HG03139 (cell line): ENCODE results near the gene OVAAL.

Experiments
- ATAC-seq: cut with Tn5 transposase; IDR thresholded peaks from one replicate; pipeline ENCODE4 v1.9.1; 2021; ENCODE audit not compliant: unreplicated experiment

Gene OVAAL

GRCh38 chr1:180568184-180568583 lies 9.4 kb downstream of the OVAAL start:
- no peak for ATAC-seq

- no peak for ATAC-seq
These were observed 12.5 kb downstream of the OVAAL start for GRCh38 chr1:180571060-180571831.

- ATAC-seq, result no peak
These were observed 13.3 kb downstream of the OVAAL start for GRCh38 chr1:180571832-180572636.

GRCh38 chr1:180572760-180573159 lies 14.0 kb downstream of the OVAAL start:
- no peak for ATAC-seq

- no peak for ATAC-seq
These were observed 15.4 kb downstream of the OVAAL start for GRCh38 chr1:180574031-180574713.

- ATAC-seq, result no peak
These were observed 18.6 kb downstream of the OVAAL start for GRCh38 chr1:180577361-180577760.

- no peak for ATAC-seq
These were observed 21.3 kb downstream of the OVAAL start for GRCh38 chr1:180579961-180580611.

GRCh38 chr1:180581635-180582039 lies 22.9 kb downstream of the OVAAL start:
- no peak for ATAC-seq

- ATAC-seq, result no peak
These were observed 26.1 kb downstream of the OVAAL start for GRCh38 chr1:180584869-180585268.

GRCh38 chr1:180585994-180586359 lies 27.2 kb downstream of the OVAAL start:
- ATAC-seq, result no peak

- no peak for ATAC-seq
These were observed 27.9 kb downstream of the OVAAL start for GRCh38 chr1:180586671-180587155.

- ATAC-seq, result no peak
These were observed 29.4 kb downstream of the OVAAL start for GRCh38 chr1:180588121-180588520.

- ATAC-seq, result no peak
These were observed 32.1 kb downstream of the OVAAL start for GRCh38 chr1:180590889-180591288.

GRCh38 chr1:180593382-180593781 lies 34.6 kb downstream of the OVAAL start:
- no peak for ATAC-seq

GRCh38 chr1:180594723-180595122 lies 36.0 kb downstream of the OVAAL start:
- no peak for ATAC-seq

GRCh38 chr1:180595966-180596365 lies 37.2 kb downstream of the OVAAL start:
- ATAC-seq, result no peak

GRCh38 chr1:180597520-180597919 lies 38.8 kb downstream of the OVAAL start:
- no peak for ATAC-seq

- ATAC-seq, result no peak
These were observed 39.7 kb downstream of the OVAAL start for GRCh38 chr1:180598333-180598974.

GRCh38 chr1:180600343-180600742 lies 41.6 kb downstream of the OVAAL start:
- ATAC-seq, result no peak

- no peak for ATAC-seq
These were observed 42.7 kb downstream of the OVAAL start for GRCh38 chr1:180601512-180601911.
